DMS53 (cell line): ENCODE results near the gene ANKRD39.

Experiments
- DNase-seq: peaks from one replicate; lab custom pipeline; 2025; lab: John Stamatoyannopoulos, UW

ANKRD39 gene

GRCh38 chr2:96887493-96888012, 29.7 kb upstream of the ANKRD39 start:
- DNase-seq, result peak; percentile 44

GRCh38 chr2:96885432-96886347, 27.9 kb upstream of the ANKRD39 start:
- DNase-seq, result no peak

- no peak for DNase-seq
Observed at GRCh38 chr2:96884299-96885094, 26.7 kb upstream of the ANKRD39 start.

GRCh38 chr2:96883306-96883705, 25.5 kb upstream of the ANKRD39 start:
- DNase-seq, result no peak

- DNase-seq, result no peak
Observed at GRCh38 chr2:96882906-96883305, 25.1 kb upstream of the ANKRD39 start.

GRCh38 chr2:96882230-96882629, 24.4 kb upstream of the ANKRD39 start:
- no peak for DNase-seq

GRCh38 chr2:96881349-96882195, 23.8 kb upstream of the ANKRD39 start:
- DNase-seq, result no peak

- DNase-seq, result no peak
Observed at GRCh38 chr2:96880891-96881273, 23.1 kb upstream of the ANKRD39 start.

- DNase-seq, result no peak
Observed at GRCh38 chr2:96879545-96880040, 21.8 kb upstream of the ANKRD39 start.

- DNase-seq, result no peak
Observed at GRCh38 chr2:96878796-96879544, 21.2 kb upstream of the ANKRD39 start.

GRCh38 chr2:96878171-96878570, 20.4 kb upstream of the ANKRD39 start:
- no peak for DNase-seq

GRCh38 chr2:96877631-96878092, 19.8 kb upstream of the ANKRD39 start:
- DNase-seq, result no peak

- DNase-seq, result no peak
Observed at GRCh38 chr2:96877042-96877451, 19.2 kb upstream of the ANKRD39 start.

- no peak for DNase-seq
Observed at GRCh38 chr2:96876269-96877041, 18.6 kb upstream of the ANKRD39 start.

- DNase-seq, result no peak
Observed at GRCh38 chr2:96875498-96876268, 17.9 kb upstream of the ANKRD39 start.

- DNase-seq, result peak; percentile 49
Observed at GRCh38 chr2:96874198-96874831, 16.5 kb upstream of the ANKRD39 start.

- DNase-seq, result no peak
Observed at GRCh38 chr2:96873651-96874096, 15.9 kb upstream of the ANKRD39 start.

- peak; percentile 61 for DNase-seq
Observed at GRCh38 chr2:96872591-96873349, 15.0 kb upstream of the ANKRD39 start.
